Fibroblast of skin of right quadriceps (primary cell): Measurements from ENCODE around the gene RBL2.
"Not testable (repeated sequence)": the region's sequence is repeated elsewhere in the genome, so short reads cannot be mapped to it uniquely, and the experiment has no call there.

ENCODE experiments used
- DNase-seq: peaks from one replicate; pipeline ENCODE4 v3.0.0-alpha.2; 2013

Gene RBL2, protein sequence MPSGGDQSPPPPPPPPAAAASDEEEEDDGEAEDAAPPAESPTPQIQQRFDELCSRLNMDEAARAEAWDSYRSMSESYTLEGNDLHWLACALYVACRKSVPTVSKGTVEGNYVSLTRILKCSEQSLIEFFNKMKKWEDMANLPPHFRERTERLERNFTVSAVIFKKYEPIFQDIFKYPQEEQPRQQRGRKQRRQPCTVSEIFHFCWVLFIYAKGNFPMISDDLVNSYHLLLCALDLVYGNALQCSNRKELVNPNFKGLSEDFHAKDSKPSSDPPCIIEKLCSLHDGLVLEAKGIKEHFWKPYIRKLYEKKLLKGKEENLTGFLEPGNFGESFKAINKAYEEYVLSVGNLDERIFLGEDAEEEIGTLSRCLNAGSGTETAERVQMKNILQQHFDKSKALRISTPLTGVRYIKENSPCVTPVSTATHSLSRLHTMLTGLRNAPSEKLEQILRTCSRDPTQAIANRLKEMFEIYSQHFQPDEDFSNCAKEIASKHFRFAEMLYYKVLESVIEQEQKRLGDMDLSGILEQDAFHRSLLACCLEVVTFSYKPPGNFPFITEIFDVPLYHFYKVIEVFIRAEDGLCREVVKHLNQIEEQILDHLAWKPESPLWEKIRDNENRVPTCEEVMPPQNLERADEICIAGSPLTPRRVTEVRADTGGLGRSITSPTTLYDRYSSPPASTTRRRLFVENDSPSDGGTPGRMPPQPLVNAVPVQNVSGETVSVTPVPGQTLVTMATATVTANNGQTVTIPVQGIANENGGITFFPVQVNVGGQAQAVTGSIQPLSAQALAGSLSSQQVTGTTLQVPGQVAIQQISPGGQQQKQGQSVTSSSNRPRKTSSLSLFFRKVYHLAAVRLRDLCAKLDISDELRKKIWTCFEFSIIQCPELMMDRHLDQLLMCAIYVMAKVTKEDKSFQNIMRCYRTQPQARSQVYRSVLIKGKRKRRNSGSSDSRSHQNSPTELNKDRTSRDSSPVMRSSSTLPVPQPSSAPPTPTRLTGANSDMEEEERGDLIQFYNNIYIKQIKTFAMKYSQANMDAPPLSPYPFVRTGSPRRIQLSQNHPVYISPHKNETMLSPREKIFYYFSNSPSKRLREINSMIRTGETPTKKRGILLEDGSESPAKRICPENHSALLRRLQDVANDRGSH

GRCh38 chr16:53434377-53435065 is at the start of gene RBL2:
Gene RBL2 (plus strand): TSS chr16:53434471. CDS start chr16:53434557, 86 bp downstream.
- peak; percentile 79 for DNase-seq

- DNase-seq = not testable (repeated sequence)
These were observed 49.7 kb upstream of the RBL2 start for GRCh38 chr16:53384610-53385009.

GRCh38 chr16:53404959-53405358 is 29.3 kb upstream of the RBL2 start:
- DNase-seq = no peak

GRCh38 chr16:53412549-53412948 is 21.7 kb upstream of the RBL2 start:
- no peak for DNase-seq

GRCh38 chr16:53413864-53414263 is 20.4 kb upstream of the RBL2 start:
- DNase-seq = no peak

GRCh38 chr16:53414381-53414780 is 19.9 kb upstream of the RBL2 start:
- DNase-seq = no peak

- peak; percentile 18 for DNase-seq
These were observed 18.8 kb upstream of the RBL2 start for GRCh38 chr16:53415504-53415903.

DNA sequence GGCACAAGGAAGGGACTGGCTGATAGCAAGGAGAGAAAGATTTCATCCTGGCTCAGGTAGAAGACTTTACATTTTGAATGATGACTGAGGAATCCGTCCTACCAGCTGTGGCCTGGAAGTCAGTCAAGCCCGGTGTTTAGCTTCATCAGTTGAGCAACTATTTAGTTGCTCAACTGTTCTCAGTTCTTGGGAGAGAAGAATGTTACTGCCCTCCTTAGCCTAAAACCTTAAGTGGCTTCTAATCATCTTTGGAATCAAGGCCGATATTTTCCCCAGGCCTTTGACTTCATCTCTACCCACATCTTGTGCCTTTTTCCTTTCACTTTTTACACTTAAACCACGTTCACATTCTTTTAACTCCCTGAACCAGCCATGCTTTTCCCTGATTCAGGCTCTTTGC is 17.3 kb upstream of the RBL2 start:
- DNase-seq = peak; percentile 25

DNA sequence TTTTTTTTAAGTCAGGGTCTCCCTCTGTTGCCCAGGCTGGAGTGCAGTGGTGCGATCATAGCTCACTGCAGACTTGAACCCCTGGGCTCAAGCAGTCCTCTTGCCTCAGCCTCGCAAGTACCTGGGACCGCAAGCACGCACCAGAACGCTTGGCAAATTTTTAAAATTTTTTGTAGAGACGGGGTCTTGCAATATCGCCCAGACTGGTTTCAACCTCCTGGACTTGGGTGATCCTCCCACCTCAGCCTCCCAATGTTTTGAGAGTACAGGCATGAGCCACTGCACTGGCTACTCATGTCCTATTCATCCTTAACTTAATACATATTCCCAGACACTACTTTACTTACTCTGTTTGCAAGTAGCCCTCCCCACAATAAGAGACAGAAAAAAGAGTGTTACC is 16.3 kb upstream of the RBL2 start:
- DNase-seq = no peak

- peak; percentile 7 for DNase-seq
These were observed 14.9 kb upstream of the RBL2 start for GRCh38 chr16:53419383-53419709.

GRCh38 chr16:53421248-53421647 is 13.0 kb upstream of the RBL2 start:
- DNase-seq = no peak

DNA sequence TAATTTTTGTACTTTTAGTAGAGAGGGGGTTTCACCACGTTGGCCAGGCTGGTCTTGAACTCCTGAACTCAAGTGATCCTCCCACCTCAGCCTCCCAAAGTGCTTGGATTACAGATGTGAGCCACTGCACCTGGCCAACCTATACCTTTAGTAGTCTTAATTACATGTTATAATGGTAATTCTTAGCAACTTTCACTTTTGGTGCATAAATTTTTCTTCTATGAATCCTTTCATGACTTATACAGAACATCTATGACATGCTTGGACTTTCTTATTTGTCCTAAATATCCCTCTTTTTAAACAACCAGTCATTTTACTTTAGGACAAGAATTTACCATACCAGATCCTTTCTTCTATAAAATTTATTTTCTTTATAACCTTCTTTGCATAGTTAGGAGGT is 10.3 kb upstream of the RBL2 start:
- not testable (repeated sequence) for DNase-seq

DNA sequence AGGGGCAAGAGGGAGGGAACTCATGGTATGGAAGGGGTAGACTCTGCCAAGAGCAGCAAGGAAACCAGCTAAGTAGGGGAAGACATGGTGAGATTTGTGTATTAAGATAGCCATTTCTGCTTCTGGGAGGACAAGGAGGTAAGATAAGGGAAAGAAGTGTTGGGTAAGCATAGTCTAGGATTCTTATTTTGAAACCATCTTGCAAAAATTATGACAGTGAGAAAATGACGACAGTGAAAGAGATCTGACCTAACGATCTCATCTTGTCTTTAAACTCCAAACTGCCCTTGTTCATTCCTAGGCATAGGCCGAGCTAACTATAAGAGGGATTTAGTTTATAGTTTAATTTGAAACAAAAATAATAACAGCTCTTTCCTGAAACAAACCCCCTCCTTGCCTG is 5.6 kb upstream of the RBL2 start:
- DNase-seq = no peak

- peak; percentile 24 for DNase-seq
These were observed 4.9 kb upstream of the RBL2 start for GRCh38 chr16:53429221-53429943.

DNA sequence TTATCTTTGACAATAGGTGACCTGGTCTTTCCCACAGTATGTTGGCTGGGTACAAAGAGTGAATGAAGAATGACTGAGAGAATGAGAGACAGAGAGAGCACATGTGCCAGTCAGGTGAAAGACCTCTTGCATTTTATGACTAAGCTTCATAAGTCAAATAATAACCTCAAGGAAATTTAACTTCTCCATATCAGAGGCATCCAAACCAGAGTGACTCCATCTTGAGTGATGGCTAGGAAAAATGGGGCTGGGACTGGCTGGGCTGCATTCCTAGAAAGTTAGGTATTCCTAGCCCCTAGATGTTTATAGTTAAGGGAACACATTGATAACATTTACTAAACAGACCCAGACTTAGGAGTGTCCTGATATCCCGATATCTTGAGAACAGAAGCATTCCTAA is 3.9 kb upstream of the RBL2 start:
- no peak for DNase-seq

- DNase-seq = no peak
These were observed 762 bp upstream of the RBL2 start for GRCh38 chr16:53433509-53433908.

- DNase-seq = no peak
These were observed 318 bp upstream of the RBL2 start for GRCh38 chr16:53433930-53434376.

GRCh38 chr16:53435066-53435688 is 906 bp downstream of the RBL2 start:
- DNase-seq = peak; percentile 74

DNA sequence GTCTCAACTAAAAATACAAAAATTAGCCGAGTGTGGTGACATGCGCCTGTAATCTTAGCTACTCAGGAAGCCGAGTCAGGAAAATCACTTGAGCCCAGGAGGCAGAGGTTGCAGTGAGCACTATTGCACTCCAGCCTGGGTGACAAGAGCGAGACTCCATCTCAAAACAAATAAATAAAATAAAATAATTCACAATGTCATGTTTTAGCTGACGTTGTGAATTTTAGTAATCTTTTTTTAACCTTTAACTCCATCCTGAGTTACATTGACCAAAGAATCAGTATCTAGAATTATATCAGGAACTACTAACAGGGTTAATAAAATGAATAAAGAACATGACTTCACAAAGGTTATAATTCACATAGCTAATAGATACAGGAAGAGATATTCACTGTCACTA is 5.9 kb downstream of the RBL2 start:
- no peak for DNase-seq

DNA sequence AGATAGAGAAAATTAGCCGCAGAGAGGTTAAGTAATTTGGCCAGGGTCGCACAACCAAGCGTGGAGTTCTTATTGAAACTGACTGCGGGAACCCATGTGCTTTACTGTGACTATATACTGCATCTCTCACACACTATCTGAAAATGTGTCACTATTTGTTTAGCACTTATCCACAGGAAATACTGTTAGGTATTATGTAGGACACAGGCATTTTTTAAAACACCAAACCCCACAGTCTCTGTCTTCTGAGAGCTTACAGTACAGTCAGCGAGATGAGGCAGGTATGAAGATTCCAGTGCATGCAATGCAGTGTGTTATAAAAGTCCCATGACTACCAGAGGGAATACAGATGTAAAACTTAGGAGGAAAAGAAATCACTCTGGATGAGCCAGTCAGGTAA is 11.3 kb downstream of the RBL2 start:
- no peak for DNase-seq

DNA sequence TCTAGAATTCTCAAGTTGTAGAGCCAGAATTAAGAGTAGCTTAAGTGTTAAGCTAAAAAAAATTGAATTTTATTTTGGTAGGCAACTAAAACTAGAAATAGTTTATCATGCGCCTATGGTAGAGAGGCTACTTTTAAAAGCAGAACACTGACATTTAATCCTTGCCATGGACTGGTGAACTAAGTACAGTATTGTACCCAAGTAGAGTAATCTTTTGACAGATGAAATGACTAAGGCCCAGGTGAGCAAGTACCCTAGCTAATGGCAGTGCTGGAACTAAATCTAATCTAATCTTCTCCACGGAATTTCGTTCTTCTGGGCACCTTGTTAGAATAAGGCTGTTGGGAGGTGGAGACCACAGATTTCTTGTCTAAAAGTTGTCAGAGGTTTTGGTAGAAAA is 11.8 kb downstream of the RBL2 start:
- no peak for DNase-seq
